Endothelial cell of umbilical vein (primary cell): Measurements from ENCODE around the gene DENND1A. TPM values are rescaled to one million over a fixed set of nuclear protein-coding genes. Genes with fewer than 3 reads are reported as not detected.

Experiments
- BruUV-seq: library from RNA; stranded (reverse); fragments of 400-500 nt; replicated peaks from 2 replicates; lab custom pipeline; 2021; lab: Mats Ljungman, UMichigan
- CTCF ChIA-PET: fragments of 300-600, 350-600 bp; sonication (Branson Sonifier 250); formaldehyde crosslinking; loops from one replicate; lab custom pipeline; 2021; ENCODE audit warnings: antibody characterized with exemption, inconsistent platforms; lab: Charles Lee
- POLR2A ChIA-PET: fragments of 300-600, 350-600 bp; sonication (Branson Sonifier 250); formaldehyde crosslinking; loops from one replicate; lab custom pipeline; 2021; ENCODE audit warnings: antibody characterized with exemption, inconsistent platforms; lab: Charles Lee
- DNase-seq: peaks from one replicate; pipeline ENCODE4 v3.0.0-alpha.2; 2011; ENCODE audit warnings: low read depth, low spot score
- FAIRE-seq: peaks from 2 replicates; lab custom pipeline; 2011; peaks lifted over from hg19 to GRCh38; lab: Jason Lieb, UNC
- H2AFZ ChIP-seq: 2 replicates; pipeline ENCODE4 v1.6.0; 2012; ENCODE audit warnings: low read depth, low read length, control low read depth, inconsistent platforms
- H3K27ac ChIP-seq: 2 replicates; pipeline ENCODE4 v1.5.1; 2011; ENCODE audit warnings: low read depth, mild to moderate bottlenecking, control low read depth, low read length, moderate library complexity; ENCODE audit not compliant: insufficient read depth
- H3K27me3 ChIP-seq, 2 experiments: 2 replicates each; pipeline versions ENCODE4 v1.6.0 to v1.6.1; 2011; ENCODE audit warnings: low read length in 2 of 2, mixed read lengths in 1 of 2; ENCODE audit not compliant: control insufficient read depth in 2 of 2, insufficient read depth in 2 of 2
- H3K36me3 ChIP-seq, 2 experiments: 2 replicates in 1 of 2; 3 replicates in 1 of 2; pipeline ENCODE4 v1.5.1; 2011; ENCODE audit warnings: low read length in 2 of 2, mild to moderate bottlenecking in 1 of 2, moderate library complexity in 1 of 2; ENCODE audit not compliant: control insufficient read depth in 2 of 2, insufficient read depth in 2 of 2; ENCODE audit errors: extremely low read depth in 1 of 2
- H3K4me1 ChIP-seq: 3 replicates; pipeline ENCODE4 v1.5.1; 2011; ENCODE audit warnings: mild to moderate bottlenecking, low read length; ENCODE audit not compliant: control insufficient read depth, insufficient read depth; ENCODE audit errors: extremely low read depth
- H3K4me2 ChIP-seq: 2 replicates; pipeline ENCODE4 v1.6.1; 2011; ENCODE audit warnings: low read length, control low read depth, mixed read lengths; ENCODE audit not compliant: insufficient read depth
- H3K4me3 ChIP-seq, 3 experiments: fragments of 200-600 bp in 1 of 3; sonication (generic), shearing (Covaris generic) in 1 of 3; replicated peaks in 1 of 3; 2 replicates each; pipeline ENCODE4 v1.5.1; 2011 to 2016; ENCODE audit warnings: control low read depth in 3 of 3, low read length in 3 of 3, mild to moderate bottlenecking in 2 of 3, inconsistent platforms in 1 of 3, low read depth in 1 of 3, moderate library complexity in 1 of 3; ENCODE audit not compliant: insufficient read depth in 1 of 3
- H3K79me2 ChIP-seq: 2 replicates; pipeline ENCODE4 v1.6.0; 2012; ENCODE audit warnings: low read length, inconsistent platforms; ENCODE audit not compliant: control insufficient read depth, insufficient read depth
- H3K9ac ChIP-seq: replicated peaks from 2 replicates; pipeline ENCODE3; 2011; ENCODE audit warnings: low read length, control low read depth; ENCODE audit not compliant: insufficient read depth; ENCODE audit errors: extremely low read depth
- H3K9me1 ChIP-seq: replicated peaks from 3 replicates; pipeline ENCODE4 v1.6.0; 2011; ENCODE audit warnings: mild to moderate bottlenecking, low read length; ENCODE audit not compliant: control insufficient read depth, insufficient read depth; ENCODE audit errors: extremely low read depth
- H3K9me3 ChIP-seq: replicated peaks from 2 replicates; pipeline ENCODE4 v1.5.1; 2012; ENCODE audit warnings: low read length, inconsistent platforms; ENCODE audit not compliant: control insufficient read depth, insufficient read depth
- H4K20me1 ChIP-seq: replicated peaks from 2 replicates; pipeline ENCODE3; 2011; ENCODE audit warnings: mild to moderate bottlenecking, low read length; ENCODE audit not compliant: control insufficient read depth, insufficient read depth; ENCODE audit errors: extremely low read depth
- EZH2 ChIP-seq: IDR thresholded peaks from 2 replicates; pipeline ENCODE4 v1.6.1; 2012; ENCODE audit warnings: borderline replicate concordance, low read depth, mild to moderate bottlenecking, moderate library complexity, low read length, inconsistent platforms; ENCODE audit not compliant: severe bottlenecking
- FOS ChIP-seq: IDR thresholded peaks from 2 replicates; pipeline ENCODE4 v1.6.1; 2011; ENCODE audit warnings: mild to moderate bottlenecking, low read length, moderate library complexity, borderline replicate concordance; ENCODE audit not compliant: insufficient read depth
- GATA2 ChIP-seq: IDR thresholded peaks from 2 replicates; pipeline ENCODE4 v1.7.0; 2011; ENCODE audit warnings: low read depth, mild to moderate bottlenecking, moderate library complexity, mixed read lengths, low read length; ENCODE audit not compliant: insufficient read length, insufficient read depth
- JUN ChIP-seq: IDR thresholded peaks from 2 replicates; pipeline ENCODE4 v1.6.1; 2011; ENCODE audit warnings: borderline replicate concordance, low read depth; ENCODE audit not compliant: insufficient read length, insufficient read depth
- MYC ChIP-seq: IDR thresholded peaks from one replicate; pipeline ENCODE4 v1.6.1; 2011; ENCODE audit warnings: mild to moderate bottlenecking, low read depth, low read length
- POLR2A ChIP-seq: IDR thresholded peaks from 2 replicates; pipeline ENCODE4 v1.6.1; 2012; ENCODE audit warnings: low read depth, mild to moderate bottlenecking, control low read depth, low read length
- POLR2AphosphoS5 ChIP-seq: IDR thresholded peaks from 2 replicates; pipeline ENCODE4 v1.6.1; 2012; ENCODE audit warnings: low read depth, mild to moderate bottlenecking, control low read depth, low read length, moderate library complexity; ENCODE audit not compliant: insufficient read depth
- dilution Hi-C: fragments of 300-500 bp; cut with MboI; formaldehyde crosslinking; loops from one replicate; pipeline ENCODE4 v1.15.0; 2019; ENCODE audit warnings: low sequenced_read_pairs; ENCODE audit not compliant: extremely low pct_ligation_motif_present
- intact Hi-C: fragments of 100-400 bp; cut with micrococcal nuclease; formaldehyde crosslinking; loops from one replicate; pipeline ENCODE4 v1.10.0; 2022
- polyA plus RNA-seq, 4 experiments: library from polyadenylated mRNA; depleted of rRNA in 3 of 4; stranded (reverse) in 3 of 4; unstranded in 1 of 4; fragments of >200 nt; gene quantifications; 2 replicates each; pipeline versions ENCODE4 v1.2.1 to v1.2.3, GENCODE V29; 2011 to 2012; ENCODE audit warnings: missing spikeins in 1 of 4
- total RNA-seq: library from RNA; stranded (reverse); gene quantifications from 2 replicates; pipeline ENCODE4 v1.2.3, GENCODE V29; 2021
- TF ChIP-seq, protein P1 (sequence below): IDR thresholded peaks from 2 replicates; pipeline ENCODE4 v1.6.1; 2011; ENCODE audit not compliant: insufficient read depth, insufficient read length
- TF ChIP-seq, protein P2 (sequence below), 2 donors: IDR thresholded peaks; 1 replicate in 1 of 2; 2 replicates in 1 of 2; pipeline ENCODE4 v1.5.1; 2011; ENCODE audit warnings: low read length in 2 of 2, mild to moderate bottlenecking in 2 of 2, moderate library complexity in 2 of 2, control low read depth in 1 of 2, inconsistent platforms in 1 of 2, low read depth in 1 of 2; ENCODE audit not compliant: insufficient read depth in 1 of 2; ENCODE audit errors: extremely low read depth in 1 of 2

DENND1A gene
- total and polyA plus RNA-seq, 2 donors (not counting 3 experiments of a cell fraction or from before 2014, with no cell fraction given): 18.5 to 24.5 TPM

DNA sequence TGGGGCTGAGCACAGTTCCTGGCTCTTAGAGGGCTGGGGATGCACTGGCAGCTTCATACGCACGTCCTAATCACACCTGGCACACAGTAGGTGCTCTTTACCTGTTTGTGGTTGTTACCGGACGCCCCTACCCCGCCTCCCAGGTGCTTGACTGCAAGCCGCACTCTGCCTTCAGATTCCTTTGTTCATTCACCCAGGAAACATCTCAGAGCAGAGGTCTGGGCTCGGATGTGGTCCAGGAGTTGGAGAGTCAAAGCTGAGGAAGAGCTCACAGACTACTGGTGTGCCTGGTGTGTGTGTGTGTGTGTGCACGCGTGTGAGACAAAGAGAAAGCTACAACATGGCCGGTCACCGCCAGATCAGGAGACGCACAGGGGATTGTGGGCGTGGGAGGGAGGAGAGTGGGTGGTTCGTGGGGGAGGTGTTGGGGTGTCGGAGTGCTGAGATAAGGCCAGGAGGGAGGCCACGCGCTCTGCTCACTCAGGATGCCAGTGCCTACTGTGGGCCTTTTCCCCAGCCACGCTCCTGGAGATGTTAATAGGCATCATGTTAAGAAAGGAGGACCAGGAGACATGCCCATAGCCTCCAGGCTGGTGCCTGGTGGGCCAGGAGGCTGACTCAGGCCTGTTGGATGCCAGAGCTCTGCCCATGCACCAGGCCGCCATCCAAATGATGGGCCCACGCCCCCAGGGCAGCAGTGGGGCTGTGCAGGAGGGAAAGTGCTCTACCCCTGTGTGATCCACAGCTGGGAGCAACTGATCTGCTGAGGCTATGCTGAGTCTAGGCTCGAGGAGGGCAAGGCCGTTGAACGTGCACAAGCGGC lies 534.0 kb downstream of the DENND1A start:
- no peak for DNase-seq
- TF ChIP-seq GATA2 (no peak), EZH2 (no peak), FOS (no peak), POLR2AphosphoS5 (no peak), JUN (no peak), POLR2A (no peak), MYC (no peak)
- TF ChIP-seq, protein P1, sequence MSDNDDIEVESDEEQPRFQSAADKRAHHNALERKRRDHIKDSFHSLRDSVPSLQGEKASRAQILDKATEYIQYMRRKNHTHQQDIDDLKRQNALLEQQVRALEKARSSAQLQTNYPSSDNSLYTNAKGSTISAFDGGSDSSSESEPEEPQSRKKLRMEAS: no peak
- TF ChIP-seq, protein P2, sequence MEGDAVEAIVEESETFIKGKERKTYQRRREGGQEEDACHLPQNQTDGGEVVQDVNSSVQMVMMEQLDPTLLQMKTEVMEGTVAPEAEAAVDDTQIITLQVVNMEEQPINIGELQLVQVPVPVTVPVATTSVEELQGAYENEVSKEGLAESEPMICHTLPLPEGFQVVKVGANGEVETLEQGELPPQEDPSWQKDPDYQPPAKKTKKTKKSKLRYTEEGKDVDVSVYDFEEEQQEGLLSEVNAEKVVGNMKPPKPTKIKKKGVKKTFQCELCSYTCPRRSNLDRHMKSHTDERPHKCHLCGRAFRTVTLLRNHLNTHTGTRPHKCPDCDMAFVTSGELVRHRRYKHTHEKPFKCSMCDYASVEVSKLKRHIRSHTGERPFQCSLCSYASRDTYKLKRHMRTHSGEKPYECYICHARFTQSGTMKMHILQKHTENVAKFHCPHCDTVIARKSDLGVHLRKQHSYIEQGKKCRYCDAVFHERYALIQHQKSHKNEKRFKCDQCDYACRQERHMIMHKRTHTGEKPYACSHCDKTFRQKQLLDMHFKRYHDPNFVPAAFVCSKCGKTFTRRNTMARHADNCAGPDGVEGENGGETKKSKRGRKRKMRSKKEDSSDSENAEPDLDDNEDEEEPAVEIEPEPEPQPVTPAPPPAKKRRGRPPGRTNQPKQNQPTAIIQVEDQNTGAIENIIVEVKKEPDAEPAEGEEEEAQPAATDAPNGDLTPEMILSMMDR (IDR thresholded peaks at IDR 0.05; ENCODE audit: extremely low read depth in 1 of 2, insufficient read depth in 1 of 2, low read depth in 1 of 2, low read length in 2 of 2): no peak
- Histone ChIP-seq H3K9me1 (no peaks in the 10 kb centered on the region), H2AFZ (no peak overlapping the region), H3K4me2 (no peak overlapping the region), H3K9ac (no peak overlapping the region), H3K27me3 (no peaks in the 10 kb centered on the region), H3K9me3 (no peaks in the 10 kb centered on the region), H3K27ac (no peak overlapping the region), H3K4me1 (no peaks in the 10 kb centered on the region), H3K4me3 (no peak overlapping the region), H3K79me2 (no peaks in the 10 kb centered on the region), H4K20me1 (no peaks in the 10 kb centered on the region), H3K36me3 (no peaks in the 10 kb centered on the region)
- BruUV-seq: no TSS peak
- ChIA-PET CTCF (interaction anchor here (1.2 kb wide), 1 partner anchor 10 kb away, joined by 4 read pairs; no protein-coding TSS in a partner anchor), POLR2A (no interaction called here)
- FAIRE-seq: no peak
- dilution Hi-C loops: no loop called here
- intact Hi-C loops: no loop called here
